ENCODE data around the gene ATP2A3. TPM values are rescaled to one million over a fixed set of nuclear protein-coding genes. Genes with fewer than 3 reads are reported as not detected.

ATP2A3 gene
- total RNA-seq, 2 donors from 2014 or later: 43.8 to 49.5 TPM

- no peak overlapping the region for H3K27ac ChIP-seq
- DNase-seq (no peak), ATAC-seq (no peak)
- intact Hi-C loops (cut with DNase I): no loop called here
- no peaks in the 10 kb centered on the region for H3K27me3 ChIP-seq
- H3K9me3 ChIP-seq: no peaks in the 10 kb centered on the region
- peaks cover 16% of the 10 kb centered on the region for H3K4me1 ChIP-seq
- WGBS, 2 donors: 81 to 90% methylated on average over 16 of the region's 16 CpGs
- no peak overlapping the region for H3K4me3 ChIP-seq
- H3K36me3 ChIP-seq (replicated peaks in 1 of 2; ENCODE audit: insufficient read depth in 1 of 2, low read depth in 2 of 2): no peaks in the 10 kb centered on the region
- no peak for TF ChIP-seq CTCF (IDR thresholded peaks at IDR 0.05)
- no peak for TF ChIP-seq POLR2A (IDR thresholded peaks at IDR 0.05)
These were observed 43.2 kb downstream of the ATP2A3 start for GRCh38 chr17:3921006-3921405.

GRCh38 chr17:3919123-3919624 is 45.1 kb downstream of the ATP2A3 start:
- no peak overlapping the region for H3K4me3 ChIP-seq
- WGBS, 2 donors: 83 to 95% methylated on average over 2 to 18 of the region's 22 CpGs
- TF ChIP-seq CTCF (IDR thresholded peaks at IDR 0.05) (no peak), POLR2A (IDR thresholded peaks at IDR 0.05) (no peak)
- H3K27me3 ChIP-seq: no peaks in the 10 kb centered on the region
- H3K9me3 ChIP-seq: no peaks in the 10 kb centered on the region
- H3K27ac ChIP-seq: no peak overlapping the region
- DNase-seq: no peak
- intact Hi-C loops (cut with DNase I): loop anchor here (10.0 kb wide), 1 partner anchor 156 kb away; no protein-coding TSS in a partner anchor
- no peak for ATAC-seq
- H3K36me3 ChIP-seq (replicated peaks in 1 of 2; ENCODE audit: insufficient read depth in 1 of 2, low read depth in 2 of 2): no peaks in the 10 kb centered on the region
- H3K4me1 ChIP-seq: peaks cover 16% of the 10 kb centered on the region

GRCh38 chr17:3918372-3919122 is 45.7 kb downstream of the ATP2A3 start:
- intact Hi-C loops (cut with DNase I): loop anchor here (10.0 kb wide), 1 partner anchor 156 kb away; no protein-coding TSS in a partner anchor
- Histone ChIP-seq H3K27me3 (no peaks in the 10 kb centered on the region), H3K4me3 (no peak overlapping the region), H3K36me3 (replicated peaks in 1 of 2; ENCODE audit: insufficient read depth in 1 of 2, low read depth in 2 of 2) (no peaks in the 10 kb centered on the region), H3K9me3 (no peaks in the 10 kb centered on the region), H3K27ac (no peak overlapping the region), H3K4me1 (peaks cover 22% of the 10 kb centered on the region)
- TF ChIP-seq CTCF (IDR thresholded peaks at IDR 0.05) (no peak), POLR2A (IDR thresholded peaks at IDR 0.05) (no peak)
- DNase-seq (no peak), ATAC-seq (no peak)
- 55 to 75% methylated on average over 5 to 6 of the region's 8 CpGs for WGBS, 2 donors

GRCh38 chr17:3917391-3917931 is 46.8 kb downstream of the ATP2A3 start:
- DNase-seq: peak in 3 of 4 donors; percentile 28 to 60 (median 54)
- no peak for ATAC-seq
- peaks cover 23% of the 10 kb centered on the region for H3K4me1 ChIP-seq
- 14 to 24% methylated on average over 5 to 11 of the region's 11 CpGs for WGBS, 2 donors
- H3K4me3 ChIP-seq: no peak overlapping the region
- no peaks in the 10 kb centered on the region for H3K9me3 ChIP-seq
- no peak for TF ChIP-seq POLR2A (IDR thresholded peaks at IDR 0.05)
- TF ChIP-seq CTCF (IDR thresholded peaks at IDR 0.05): no peak
- H3K27me3 ChIP-seq: no peaks in the 10 kb centered on the region
- H3K27ac ChIP-seq: no peak overlapping the region
- H3K36me3 ChIP-seq (replicated peaks in 1 of 2; ENCODE audit: insufficient read depth in 1 of 2, low read depth in 2 of 2): no peaks in the 10 kb centered on the region
- intact Hi-C loops (cut with DNase I): loop anchor here (10.0 kb wide), 1 partner anchor 157 kb away; no protein-coding TSS in a partner anchor

Data from body of pancreas (tissue), 4 donors.